NOMO-1 treated with dmso at 0.1 percent for 144 hours (cell line): Measurements from ENCODE around the gene ZNF500.
"Not testable (repeated sequence)": the region's sequence is repeated elsewhere in the genome, so short reads cannot be mapped to it uniquely, and the experiment has no call there.

ENCODE experiments used
- DNase-seq: peaks from one replicate; lab custom pipeline; 2025; ENCODE audit not compliant: unreplicated experiment; lab: John Stamatoyannopoulos, UW

The ZNF500 gene

GRCh38 chr16:4746991-4747574, 19.9 kb downstream of the ZNF500 start:
- no peak for DNase-seq

- no peak for DNase-seq
These were observed 20.7 kb downstream of the ZNF500 start for GRCh38 chr16:4746215-4746614.

GRCh38 chr16:4745274-4745569, 21.7 kb downstream of the ZNF500 start:
- no peak for DNase-seq

GRCh38 chr16:4744555-4745273, 22.2 kb downstream of the ZNF500 start:
- DNase-seq: no peak

GRCh38 chr16:4743226-4743878, 23.6 kb downstream of the ZNF500 start:
- no peak for DNase-seq

- DNase-seq: not testable (repeated sequence)
These were observed 28.6 kb downstream of the ZNF500 start for GRCh38 chr16:4738370-4738769.

- DNase-seq: no peak
These were observed 29.4 kb downstream of the ZNF500 start for GRCh38 chr16:4737545-4737944.

- DNase-seq: no peak
These were observed 30.4 kb downstream of the ZNF500 start for GRCh38 chr16:4736546-4736945.

GRCh38 chr16:4734730-4735535, 32.0 kb downstream of the ZNF500 start:
- DNase-seq: peak; percentile 63

GRCh38 chr16:4734063-4734729, 32.8 kb downstream of the ZNF500 start, which contains the start of the genes ANKS3 and DNAAF8:
Gene ANKS3, minus strand, starts transcription at chr16:4734271. Its CDS starts 4,122 bp downstream, at chr16:4730149.
Gene DNAAF8, plus strand, starts transcription at chr16:4734537. Its CDS starts 1,978 bp downstream, at chr16:4736515.
- peak; percentile 94 for DNase-seq

GRCh38 chr16:4733747-4734062, 33.3 kb downstream of the ZNF500 start:
- no peak for DNase-seq

GRCh38 chr16:4733211-4733742, 33.7 kb downstream of the ZNF500 start:
- no peak for DNase-seq

- DNase-seq: no peak
These were observed 37.1 kb downstream of the ZNF500 start for GRCh38 chr16:4729876-4730275.

- DNase-seq: no peak
These were observed 38.3 kb downstream of the ZNF500 start for GRCh38 chr16:4728676-4729075.

- no peak for DNase-seq
These were observed 40.3 kb downstream of the ZNF500 start for GRCh38 chr16:4726616-4727015.

- no peak for DNase-seq
These were observed 42.2 kb downstream of the ZNF500 start for GRCh38 chr16:4724661-4725270.

- no peak for DNase-seq
These were observed 43.7 kb downstream of the ZNF500 start for GRCh38 chr16:4723071-4723767.

- DNase-seq: no peak
These were observed 48.5 kb downstream of the ZNF500 start for GRCh38 chr16:4718466-4718865.

GRCh38 chr16:4714996-4715395, 52.0 kb downstream of the ZNF500 start:
- no peak for DNase-seq
